ENCODE data around the gene CDK5RAP2. TPM values are rescaled to one million over a fixed set of nuclear protein-coding genes. Genes with fewer than 3 reads are reported as not detected.

Gene CDK5RAP2
- total and polyA plus RNA-seq, 9 of the 15 experiments (the other 6 are each of a cell fraction or from before 2014, with no cell fraction given): 19.9 to 68.8 (median 42.2) TPM

- TF ChIP-seq, protein P1, sequence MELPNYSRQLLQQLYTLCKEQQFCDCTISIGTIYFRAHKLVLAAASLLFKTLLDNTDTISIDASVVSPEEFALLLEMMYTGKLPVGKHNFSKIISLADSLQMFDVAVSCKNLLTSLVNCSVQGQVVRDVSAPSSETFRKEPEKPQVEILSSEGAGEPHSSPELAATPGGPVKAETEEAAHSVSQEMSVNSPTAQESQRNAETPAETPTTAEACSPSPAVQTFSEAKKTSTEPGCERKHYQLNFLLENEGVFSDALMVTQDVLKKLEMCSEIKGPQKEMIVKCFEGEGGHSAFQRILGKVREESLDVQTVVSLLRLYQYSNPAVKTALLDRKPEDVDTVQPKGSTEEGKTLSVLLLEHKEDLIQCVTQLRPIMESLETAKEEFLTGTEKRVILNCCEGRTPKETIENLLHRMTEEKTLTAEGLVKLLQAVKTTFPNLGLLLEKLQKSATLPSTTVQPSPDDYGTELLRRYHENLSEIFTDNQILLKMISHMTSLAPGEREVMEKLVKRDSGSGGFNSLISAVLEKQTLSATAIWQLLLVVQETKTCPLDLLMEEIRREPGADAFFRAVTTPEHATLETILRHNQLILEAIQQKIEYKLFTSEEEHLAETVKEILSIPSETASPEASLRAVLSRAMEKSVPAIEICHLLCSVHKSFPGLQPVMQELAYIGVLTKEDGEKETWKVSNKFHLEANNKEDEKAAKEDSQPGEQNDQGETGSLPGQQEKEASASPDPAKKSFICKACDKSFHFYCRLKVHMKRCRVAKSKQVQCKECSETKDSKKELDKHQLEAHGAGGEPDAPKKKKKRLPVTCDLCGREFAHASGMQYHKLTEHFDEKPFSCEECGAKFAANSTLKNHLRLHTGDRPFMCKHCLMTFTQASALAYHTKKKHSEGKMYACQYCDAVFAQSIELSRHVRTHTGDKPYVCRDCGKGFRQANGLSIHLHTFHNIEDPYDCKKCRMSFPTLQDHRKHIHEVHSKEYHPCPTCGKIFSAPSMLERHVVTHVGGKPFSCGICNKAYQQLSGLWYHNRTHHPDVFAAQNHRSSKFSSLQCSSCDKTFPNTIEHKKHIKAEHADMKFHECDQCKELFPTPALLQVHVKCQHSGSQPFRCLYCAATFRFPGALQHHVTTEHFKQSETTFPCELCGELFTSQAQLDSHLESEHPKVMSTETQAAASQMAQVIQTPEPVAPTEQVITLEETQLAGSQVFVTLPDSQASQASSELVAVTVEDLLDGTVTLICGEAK (IDR thresholded peaks at IDR 0.05): peak; percentile 89
- TF ChIP-seq, protein P1 (CRISPR knock-in tag; IDR thresholded peaks at IDR 0.05): no peak
- TF ChIP-seq SRSF3 (IDR thresholded peaks at IDR 0.05; ENCODE audit: insufficient read depth, low read length): no peak
- TF ChIP-seq, protein P2, sequence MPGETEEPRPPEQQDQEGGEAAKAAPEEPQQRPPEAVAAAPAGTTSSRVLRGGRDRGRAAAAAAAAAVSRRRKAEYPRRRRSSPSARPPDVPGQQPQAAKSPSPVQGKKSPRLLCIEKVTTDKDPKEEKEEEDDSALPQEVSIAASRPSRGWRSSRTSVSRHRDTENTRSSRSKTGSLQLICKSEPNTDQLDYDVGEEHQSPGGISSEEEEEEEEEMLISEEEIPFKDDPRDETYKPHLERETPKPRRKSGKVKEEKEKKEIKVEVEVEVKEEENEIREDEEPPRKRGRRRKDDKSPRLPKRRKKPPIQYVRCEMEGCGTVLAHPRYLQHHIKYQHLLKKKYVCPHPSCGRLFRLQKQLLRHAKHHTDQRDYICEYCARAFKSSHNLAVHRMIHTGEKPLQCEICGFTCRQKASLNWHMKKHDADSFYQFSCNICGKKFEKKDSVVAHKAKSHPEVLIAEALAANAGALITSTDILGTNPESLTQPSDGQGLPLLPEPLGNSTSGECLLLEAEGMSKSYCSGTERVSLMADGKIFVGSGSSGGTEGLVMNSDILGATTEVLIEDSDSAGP (CRISPR knock-in tag; IDR thresholded peaks at IDR 0.05): no peak
- TF ChIP-seq ELF1 (tag; IDR thresholded peaks at IDR 0.05): no peak; the same call in none of the 2 replicates
- no peak for TF ChIP-seq ZNF707 (CRISPR knock-in tag; conservative IDR thresholded peaks at IDR 0.05)
- no peak for TF ChIP-seq MTA2 (IDR thresholded peaks at IDR 0.05; ENCODE audit: low read depth)
- no peak for TF ChIP-seq HNRNPK (IDR thresholded peaks at IDR 0.05; ENCODE audit: low read depth, low read length, poor library complexity, severe bottlenecking)
- no peak for TF ChIP-seq MAFG (tag; conservative IDR thresholded peaks at IDR 0.05)
- TF ChIP-seq MEF2D (tag; conservative IDR thresholded peaks at IDR 0.05; ENCODE audit: low read depth): peak; percentile 88; the same call in 1 of the 2 replicates
- peak; percentile 71; the same call in 1 of the 2 replicates for TF ChIP-seq ZBTB17 (CRISPR knock-in tag; IDR thresholded peaks at IDR 0.05)
- TF ChIP-seq PRMT5 (CRISPR knock-in tag; IDR thresholded peaks at IDR 0.05): no peak
- no peak for TF ChIP-seq CHD4 (IDR thresholded peaks at IDR 0.05; ENCODE audit: insufficient read depth, insufficient replicate concordance, low read depth, low read length, poor library complexity, severe bottlenecking)
Observed at GRCh38 chr9:120580051-120580896, at the start of gene CDK5RAP2 (continued).

Data from K562 (cell line).